K562 (cell line): ENCODE measurements around the gene IREB2. TPM values are rescaled to one million over a fixed set of nuclear protein-coding genes. Genes with fewer than 3 reads are reported as not detected.

ENCODE experiments used
- ERF ChIP-seq: fragments of 450-650 bp; formaldehyde crosslinking; IDR thresholded peaks from 2 replicates; pipeline ENCODE4 v1.4.0; 2020; ENCODE audit warnings: mild to moderate bottlenecking, mixed read lengths
- U2AF1 ChIP-seq: fragments of 200-400 bp; formaldehyde crosslinking; optimal IDR thresholded peaks from 2 replicates; pipeline ENCODE3; 2017; ENCODE audit warnings: mild to moderate bottlenecking, low read depth, low read length, moderate library complexity
- ZNF197 ChIP-seq: fragments of 200-800 bp; sonication (Bioruptor generic); IDR thresholded peaks from 2 replicates; pipeline ENCODE4 v1.6.1; 2016; ENCODE audit warnings: low read depth, missing genetic modification characterization, missing compliant biosample characterization
- ZNF24 ChIP-seq: fragments of 450-650 bp; IDR thresholded peaks from 2 replicates; pipeline ENCODE4 v1.6.1; 2016
- ZNF696 ChIP-seq: fragments of 250-450 bp; sonication (Bioruptor Pico); conservative IDR thresholded peaks from 2 replicates; pipeline ENCODE4 v1.4.0; 2020; ENCODE audit warnings: mild to moderate bottlenecking, moderate library complexity
- polyA plus RNA-seq, 8 experiments: library from polyadenylated mRNA; depleted of rRNA in 4 of 8; stranded (reverse) in 5 of 8; unstranded in 3 of 8; fragments of >200 nt; fragmentation: Nextera tagmentation in 2 of 8; fragmentation: Illumina TruSeq in 1 of 8; extraction: Ambion mirVana in 2 of 8; extraction: Trizol in 1 of 8; gene quantifications; 2 replicates each; pipeline versions ENCODE4 v1.2.1 to v1.2.3, GENCODE V29; 2011 to 2014; ENCODE audit warnings: inconsistent platforms in 1 of 8, missing spikeins in 1 of 8
- total RNA-seq, 7 experiments: library from RNA; depleted of rRNA in 6 of 7; stranded (reverse); fragments of >200 nt in 6 of 7; fragmentation: Illumina TruSeq in 2 of 7; extraction: Trizol in 2 of 7; gene quantifications; 2 replicates each; pipeline versions ENCODE4 v1.2.1 to v1.2.3, GENCODE V29; 2011 to 2021; ENCODE audit warnings: low replicate concordance in 1 of 7
- TF ChIP-seq, protein P1 (sequence below), 2 experiments: IDR thresholded peaks in 1 of 2; conservative IDR thresholded peaks in 1 of 2; 2 replicates each; pipeline ENCODE4 v1.6.1; 2016; ENCODE audit warnings: low read depth in 2 of 2, mild to moderate bottlenecking in 1 of 2, missing compliant biosample characterization in 1 of 2, missing genetic modification characterization in 1 of 2, moderate library complexity in 1 of 2
- TF ChIP-seq, protein P2 (sequence below): fragments of 450-650 bp; IDR thresholded peaks from 2 replicates; pipeline ENCODE4 v1.6.1; 2016

The IREB2 gene
- total and polyA plus RNA-seq, 9 of the 15 experiments (the other 6 are each of a cell fraction or from before 2014, with no cell fraction given), result 16.8 to 61.7 (median 34.0) TPM

DNA sequence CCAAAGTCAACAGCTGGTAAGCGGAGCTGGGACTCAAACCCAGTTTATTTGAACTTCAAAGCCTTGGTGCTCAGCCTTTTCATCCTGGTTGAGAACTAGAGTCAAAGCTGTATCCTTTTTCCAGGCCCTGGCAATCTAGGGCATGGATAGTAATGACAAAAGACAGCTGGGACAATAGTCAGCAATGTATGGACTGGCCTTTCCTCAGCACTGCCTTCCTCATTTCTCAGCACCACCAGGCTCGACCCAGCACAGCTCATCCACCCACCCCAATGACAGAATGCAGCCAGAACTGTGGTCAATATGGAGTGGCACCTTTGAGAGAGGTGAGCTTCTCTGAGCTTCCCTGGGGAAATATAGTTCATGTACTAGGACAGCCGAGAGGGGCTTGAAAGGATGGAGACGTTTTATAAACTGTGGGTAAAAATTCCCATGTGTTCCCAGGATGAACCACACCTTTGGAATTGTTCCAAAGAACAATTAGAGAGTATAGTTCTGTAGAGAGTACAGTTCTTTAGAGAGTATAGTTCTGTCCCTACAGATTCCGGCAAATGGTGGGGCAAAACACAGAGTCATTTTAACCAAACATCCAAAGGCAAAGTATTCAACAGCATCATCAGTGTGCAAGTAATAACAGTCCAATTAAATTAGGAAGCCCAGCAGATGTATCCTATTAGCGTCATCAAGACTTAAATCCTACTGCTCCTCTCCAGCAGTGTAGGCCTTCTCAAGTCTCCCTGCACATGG is 30.2 kb upstream of the IREB2 start (continued):
- TF ChIP-seq, protein P1, sequence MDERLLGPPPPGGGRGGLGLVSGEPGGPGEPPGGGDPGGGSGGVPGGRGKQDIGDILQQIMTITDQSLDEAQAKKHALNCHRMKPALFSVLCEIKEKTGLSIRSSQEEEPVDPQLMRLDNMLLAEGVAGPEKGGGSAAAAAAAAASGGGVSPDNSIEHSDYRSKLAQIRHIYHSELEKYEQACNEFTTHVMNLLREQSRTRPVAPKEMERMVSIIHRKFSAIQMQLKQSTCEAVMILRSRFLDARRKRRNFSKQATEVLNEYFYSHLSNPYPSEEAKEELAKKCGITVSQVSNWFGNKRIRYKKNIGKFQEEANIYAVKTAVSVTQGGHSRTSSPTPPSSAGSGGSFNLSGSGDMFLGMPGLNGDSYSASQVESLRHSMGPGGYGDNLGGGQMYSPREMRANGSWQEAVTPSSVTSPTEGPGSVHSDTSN (CRISPR knock-in tag; IDR thresholded peaks at IDR 0.05; ENCODE audit: low read depth), result no peak
- TF ChIP-seq, protein P1 (tag; conservative IDR thresholded peaks at IDR 0.05; ENCODE audit: low read depth), result no peak
- TF ChIP-seq, protein P2, sequence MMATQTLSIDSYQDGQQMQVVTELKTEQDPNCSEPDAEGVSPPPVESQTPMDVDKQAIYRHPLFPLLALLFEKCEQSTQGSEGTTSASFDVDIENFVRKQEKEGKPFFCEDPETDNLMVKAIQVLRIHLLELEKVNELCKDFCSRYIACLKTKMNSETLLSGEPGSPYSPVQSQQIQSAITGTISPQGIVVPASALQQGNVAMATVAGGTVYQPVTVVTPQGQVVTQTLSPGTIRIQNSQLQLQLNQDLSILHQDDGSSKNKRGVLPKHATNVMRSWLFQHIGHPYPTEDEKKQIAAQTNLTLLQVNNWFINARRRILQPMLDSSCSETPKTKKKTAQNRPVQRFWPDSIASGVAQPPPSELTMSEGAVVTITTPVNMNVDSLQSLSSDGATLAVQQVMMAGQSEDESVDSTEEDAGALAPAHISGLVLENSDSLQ, result no peak
- TF ChIP-seq U2AF1 (no peak), ZNF24 (no peak), ERF (CRISPR knock-in tag) (no peak), ZNF197 (no peak), ZNF696 (CRISPR knock-in tag) (no peak)
- TF ChIP-seq, all 486 proteins: peak for 0
